HG02884 (cell line): ENCODE results near the gene CPSF4L.

Experiments used
- ATAC-seq: cut with Tn5 transposase; IDR thresholded peaks from one replicate; pipeline ENCODE4 v1.9.1; 2021; ENCODE audit warnings: mild to moderate bottlenecking, moderate library complexity; ENCODE audit not compliant: unreplicated experiment

Gene CPSF4L

GRCh38 chr17:73237714-73238113 lies 24.0 kb downstream of the CPSF4L start:
- ATAC-seq, result no peak

GRCh38 chr17:73234736-73235135 lies 26.9 kb downstream of the CPSF4L start:
- no peak for ATAC-seq

GRCh38 chr17:73232587-73233373 lies 28.9 kb downstream of the CPSF4L start:
- peak; percentile 23 for ATAC-seq

- ATAC-seq, result peak; percentile 75
Observed at GRCh38 chr17:73231841-73232586, 29.7 kb downstream of the CPSF4L start.

- ATAC-seq, result no peak
Observed at GRCh38 chr17:73231395-73231794, 30.3 kb downstream of the CPSF4L start.

- no peak for ATAC-seq
Observed at GRCh38 chr17:73230088-73230487, 31.6 kb downstream of the CPSF4L start.

- ATAC-seq, result no peak
Observed at GRCh38 chr17:73228748-73229236, 32.9 kb downstream of the CPSF4L start.

GRCh38 chr17:73227944-73228343 lies 33.7 kb downstream of the CPSF4L start:
- no peak for ATAC-seq

- no peak for ATAC-seq
Observed at GRCh38 chr17:73227379-73227778, 34.3 kb downstream of the CPSF4L start.

- ATAC-seq, result no peak
Observed at GRCh38 chr17:73226556-73227172, 35.0 kb downstream of the CPSF4L start.

GRCh38 chr17:73224663-73225305 lies 36.9 kb downstream of the CPSF4L start:
- ATAC-seq, result no peak

GRCh38 chr17:73224237-73224636 lies 37.4 kb downstream of the CPSF4L start:
- ATAC-seq, result no peak

- no peak for ATAC-seq
Observed at GRCh38 chr17:73223626-73224230, 38.0 kb downstream of the CPSF4L start.

GRCh38 chr17:73215447-73215846 lies 46.2 kb downstream of the CPSF4L start:
- no peak for ATAC-seq

- no peak for ATAC-seq
Observed at GRCh38 chr17:73214851-73215250, 46.8 kb downstream of the CPSF4L start.

GRCh38 chr17:73214008-73214407 lies 47.7 kb downstream of the CPSF4L start:
- no peak for ATAC-seq

- ATAC-seq, result no peak
Observed at GRCh38 chr17:73211745-73212144, 49.9 kb downstream of the CPSF4L start.

GRCh38 chr17:73210002-73210678 lies 51.5 kb downstream of the CPSF4L start:
- no peak for ATAC-seq

- ATAC-seq, result no peak
Observed at GRCh38 chr17:73209436-73209835, 52.2 kb downstream of the CPSF4L start.

- no peak for ATAC-seq
Observed at GRCh38 chr17:73208139-73208827, 53.4 kb downstream of the CPSF4L start.
